ENCODE data around the gene TP53TG5.

DNA sequence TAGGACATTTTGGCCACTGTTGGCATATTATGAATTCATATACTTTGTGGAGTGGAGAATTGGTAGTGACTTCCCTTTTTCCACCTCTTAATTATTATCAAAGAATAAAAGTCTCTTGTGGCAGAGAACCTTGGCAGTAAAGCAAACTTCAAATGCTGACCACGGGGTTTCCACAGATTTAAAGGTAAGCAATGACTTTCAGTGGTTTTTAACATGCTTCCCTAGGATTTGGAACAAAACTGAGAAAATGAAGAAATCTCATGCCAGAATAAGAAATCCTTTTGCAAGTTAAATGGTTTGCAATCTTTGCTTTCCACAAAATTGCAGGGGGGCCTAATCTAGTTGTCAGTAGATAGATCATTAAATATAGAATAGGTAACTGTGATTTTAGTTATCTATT is 27.9 kb downstream of the TP53TG5 start:
- no peak for TF ChIP-seq CTCF (optimal IDR thresholded peaks at IDR 0.05 in 1 of 3, IDR thresholded peaks at IDR 0.05 in 1 of 3, conservative IDR thresholded peaks at IDR 0.05 in 1 of 3; ENCODE audit: extremely low read depth in 1 of 3, insufficient read depth in 2 of 3, low read length in 3 of 3)
- TF ChIP-seq EZH2 (IDR thresholded peaks at IDR 0.05; ENCODE audit: low read length): no peak

Data from keratinocyte (primary cell).